Psoas muscle (tissue), 8 donors: ENCODE data around the gene OSBPL9. TPM values are rescaled to one million over a fixed set of nuclear protein-coding genes. Genes with fewer than 3 reads are reported as not detected.
"Not testable (repeated sequence)": the region's sequence is repeated elsewhere in the genome, so short reads cannot be mapped to it uniquely, and the experiment has no call there.

ENCODE experiments used
- ATAC-seq, 4 donors: fragments of 200-7000 bp; cut with Tn5 transposase; one replicate each; pipeline ENCODE4 v1.9.1; 2020; ENCODE audit warnings: moderate library complexity in 3 of 4, mild to moderate bottlenecking in 2 of 4
- DNase-seq, 2 donors: peaks; one replicate each; pipeline ENCODE4 v3.0.0-alpha.2; 2020
- H3K27ac ChIP-seq: fragments of 200-600 bp; one replicate; pipeline ENCODE4 v1.8.0; 2022
- H3K27me3 ChIP-seq, 3 donors: fragments of 200-600 bp in 1 of 3; one replicate each; pipeline versions ENCODE4 v1.6.1 to v1.8.0; 2013 to 2022; ENCODE audit warnings: low read length in 2 of 3, mild to moderate bottlenecking in 2 of 3, moderate library complexity in 1 of 3; ENCODE audit not compliant: insufficient read depth in 3 of 3
- H3K36me3 ChIP-seq, 2 donors: fragments of 200-600 bp in 1 of 2; one replicate each; pipeline versions ENCODE4 v1.6.1 to v1.8.0; 2013 to 2022; ENCODE audit warnings: low read depth in 1 of 2, mild to moderate bottlenecking in 1 of 2, moderate library complexity in 1 of 2; ENCODE audit not compliant: insufficient read depth in 1 of 2
- H3K4me1 ChIP-seq: fragments of 200-600 bp; one replicate; pipeline ENCODE4 v1.8.0; 2022
- H3K4me3 ChIP-seq: fragments of 200-600 bp; one replicate; pipeline ENCODE4 v1.8.0; 2022; ENCODE audit warnings: mild to moderate bottlenecking
- H3K9me3 ChIP-seq: fragments of 200-600 bp; one replicate; pipeline ENCODE4 v1.8.0; 2022
- CTCF ChIP-seq: fragments of 200-600 bp; IDR thresholded peaks from one replicate; pipeline ENCODE4 v1.8.0; 2022; ENCODE audit warnings: antibody characterized with exemption
- WGBS, 3 donors: extraction: QIAGEN DNeasy Blood & Tissue Kit; methylation state at CpG; one replicate each; pipeline versions ENCODE4 v1.1.6 to v1.1.7; 2013; 5-methylcytosine and 5-hydroxymethylcytosine counted together
- intact Hi-C, 2 donors: fragments of 100-400 bp; cut with DNase I; formaldehyde crosslinking; loops; one replicate each; pipeline versions ENCODE4 v1.11.0 to v1.14.2; 2022
- polyA plus RNA-seq, 3 donors: library from polyadenylated mRNA; stranded (reverse); fragments of 200-250 nt; gene quantifications; one replicate each; pipeline ENCODE4 v1.2.3, GENCODE V29; 2013
- total RNA-seq, 4 donors: library from RNA; stranded (reverse); fragmentation: NEBNext Ultra II Directional in 2 of 4; extraction: Animal tissue kit (Norgen Biotek cat#: 25700) in 2 of 4; gene quantifications; one replicate each; pipeline versions ENCODE4 v1.2.1 to v1.2.4, GENCODE V29; 2021 to 2023
- donor health status: healthy with polysubstance abuse.
- donor health status: DM: no; HTN: no; CAD: no; lungs with moderate emphysema.
- donor health status: Bipolar disorder and iron deficiency.
- donor health status: healthy.
- donor health status: DM: yes; HTN: yes; CAD: no.
- donor health status: DM: no; HTN: no; CAD: no.
- donor health status: DM: no; HTN: no; CAD: no.
- donor health status: DM: yes; HTN: yes; CAD: no.

The OSBPL9 gene
- total and polyA plus RNA-seq, 7 donors = 15.6 to 141 (median 60.6) TPM

GRCh38 chr1:51814513-51814912 is 197.6 kb downstream of the OSBPL9 start:
- no peak for TF ChIP-seq CTCF
- no peak overlapping the region for H3K27ac ChIP-seq
- no peak overlapping the region for H3K4me3 ChIP-seq
- no peaks in the 10 kb centered on the region for H3K27me3 ChIP-seq
- H3K9me3 ChIP-seq = no peaks in the 10 kb centered on the region
- no peaks in the 10 kb centered on the region for H3K4me1 ChIP-seq
- DNase-seq (no peak), ATAC-seq (no peak)
- intact Hi-C loops = no loop called here
- 88 to 96% (median 90%) methylated on average over 1 of the region's 1 CpG for WGBS, 3 donors
- H3K36me3 ChIP-seq = peaks cover 3 to 100% of the 10 kb centered on the region in 2 donors

GRCh38 chr1:51818487-51818886 is 201.6 kb downstream of the OSBPL9 start:
- Histone ChIP-seq H3K27ac (no peak overlapping the region), H3K36me3 (peaks cover 0 to 100% of the 10 kb centered on the region in 2 donors), H3K27me3 (no peaks in the 10 kb centered on the region), H3K4me3 (no peak overlapping the region), H3K4me1 (peaks cover 5% of the 10 kb centered on the region), H3K9me3 (no peaks in the 10 kb centered on the region)
- WGBS, 3 donors = 94 to 100% (median 98%) methylated on average over 3 of the region's 3 CpGs
- intact Hi-C loops = no loop called here
- ATAC-seq (no peak), DNase-seq (no peak)
- no peak for TF ChIP-seq CTCF

GRCh38 chr1:51819021-51819420 is 202.1 kb downstream of the OSBPL9 start:
- H3K4me1 ChIP-seq, ATAC-seq, H3K27ac ChIP-seq, DNase-seq, H3K27me3 ChIP-seq, H3K9me3 ChIP-seq, H3K4me3 ChIP-seq, intact Hi-C loops: not testable (repeated sequence)
- 77 to 87% (median 81%) methylated on average over 9 of the region's 9 CpGs for WGBS, 3 donors
- H3K36me3 ChIP-seq = peaks cover 0 to 100% of the 10 kb centered on the region in 2 donors

GRCh38 chr1:51819810-51820209 is 202.9 kb downstream of the OSBPL9 start:
- Histone ChIP-seq H3K27ac (no peak overlapping the region), H3K9me3 (no peaks in the 10 kb centered on the region), H3K27me3 (no peaks in the 10 kb centered on the region), H3K36me3 (peaks cover 0 to 100% of the 10 kb centered on the region in 2 donors), H3K4me1 (peaks cover 5% of the 10 kb centered on the region), H3K4me3 (no peak overlapping the region)
- DNase-seq (no peak), ATAC-seq (peak in 2 of 4 donors; percentile 44 to 56)
- WGBS, 3 donors = 92 to 96% (median 95%) methylated on average over 1 of the region's 1 CpG
- no peak for TF ChIP-seq CTCF
- intact Hi-C loops = no loop called here

- Histone ChIP-seq H3K27ac (no peak overlapping the region), H3K4me3 (no peak overlapping the region), H3K36me3 (peaks cover 5 to 92% of the 10 kb centered on the region in 2 donors), H3K27me3 (no peaks in the 10 kb centered on the region), H3K4me1 (no peaks in the 10 kb centered on the region), H3K9me3 (no peaks in the 10 kb centered on the region)
- intact Hi-C loops = no loop called here
- 93 to 100% (median 96%) methylated on average over 2 of the region's 2 CpGs for WGBS, 3 donors
- no peak for TF ChIP-seq CTCF
- ATAC-seq (peak in 3 of 4 donors; percentile 46 to 70 (median 68)), DNase-seq (no peak)
Measured at GRCh38 chr1:51829058-51829457, 212.2 kb downstream of the OSBPL9 start.
